Suprapubic skin (tissue), 4 donors: ENCODE measurements around the gene ASB6. TPM values are rescaled to one million over a fixed set of nuclear protein-coding genes. Genes with fewer than 3 reads are reported as not detected.

Source experiments
- DNase-seq, 2 donors: peaks; one replicate each; pipeline ENCODE4 v3.0.0-alpha.2; 2019; ENCODE audit warnings: low spot score in 2 of 2
- H3K27ac ChIP-seq: fragments of 200-600 bp; sonication (generic); one replicate; pipeline ENCODE4 v1.5.1; 2019
- H3K27me3 ChIP-seq: fragments of 200-600 bp; sonication (generic); one replicate; pipeline ENCODE4 v1.5.1; 2019
- H3K36me3 ChIP-seq: fragments of 200-600 bp; sonication (generic); one replicate; pipeline ENCODE4 v1.5.1; 2019
- H3K4me1 ChIP-seq: fragments of 200-600 bp; sonication (generic); one replicate; pipeline ENCODE4 v1.5.1; 2019
- H3K4me3 ChIP-seq: fragments of 200-600 bp; sonication (generic); one replicate; pipeline ENCODE4 v1.5.1; 2019; ENCODE audit warnings: mild to moderate bottlenecking
- H3K9me3 ChIP-seq: fragments of 200-600 bp; sonication (generic); one replicate; pipeline ENCODE4 v1.5.1; 2019
- EP300 ChIP-seq: sonication (generic); formaldehyde crosslinking; IDR thresholded peaks from one replicate; pipeline ENCODE4 v1.6.1; 2017; ENCODE audit warnings: antibody characterized with exemption
- POLR2A ChIP-seq, 2 donors: fragments of 450-650 bp; IDR thresholded peaks; one replicate each; pipeline ENCODE4 v1.6.1; 2017; ENCODE audit warnings: antibody characterized with exemption in 2 of 2, mild to moderate bottlenecking in 2 of 2, moderate library complexity in 2 of 2
- POLR2AphosphoS5 ChIP-seq, 3 donors: sonication (generic); formaldehyde crosslinking; IDR thresholded peaks; one replicate each; pipeline ENCODE4 v1.6.1; 2017; ENCODE audit warnings: antibody characterized with exemption in 3 of 3
- WGBS: methylation state at CpG from one replicate; pipeline ENCODE4 v1.1.5; 2018; 5-methylcytosine and 5-hydroxymethylcytosine counted together
- total RNA-seq, 4 donors: library from RNA; depleted of rRNA; stranded (reverse); fragments of >200 nt; gene quantifications; one replicate each; pipeline ENCODE4 v1.1.0, GENCODE V29; 2016
- TF ChIP-seq, protein P1 (sequence below), 2 donors: fragments of 200-600 bp in 1 of 2; fragments of 450-650 bp in 1 of 2; sonication (generic) in 1 of 2; IDR thresholded peaks; one replicate each; pipeline ENCODE4 v1.5.1; 2016 to 2019; ENCODE audit warnings: antibody characterized with exemption in 2 of 2, mild to moderate bottlenecking in 1 of 2, moderate library complexity in 1 of 2

The ASB6 gene
- total RNA-seq, 4 donors from 2014 or later, result 25.6 to 41.5 (median 37.6) TPM

GRCh38 chr9:129633848-129634247 lies 8.1 kb downstream of the ASB6 start:
- Histone ChIP-seq H3K4me3 (no peak overlapping the region), H3K27me3 (no peaks in the 10 kb centered on the region), H3K27ac (no peak overlapping the region), H3K9me3 (no peaks in the 10 kb centered on the region), H3K4me1 (peaks cover 37% of the 10 kb centered on the region), H3K36me3 (peaks cover 63% of the 10 kb centered on the region)
- no peak for TF ChIP-seq EP300
- TF ChIP-seq, protein P1, sequence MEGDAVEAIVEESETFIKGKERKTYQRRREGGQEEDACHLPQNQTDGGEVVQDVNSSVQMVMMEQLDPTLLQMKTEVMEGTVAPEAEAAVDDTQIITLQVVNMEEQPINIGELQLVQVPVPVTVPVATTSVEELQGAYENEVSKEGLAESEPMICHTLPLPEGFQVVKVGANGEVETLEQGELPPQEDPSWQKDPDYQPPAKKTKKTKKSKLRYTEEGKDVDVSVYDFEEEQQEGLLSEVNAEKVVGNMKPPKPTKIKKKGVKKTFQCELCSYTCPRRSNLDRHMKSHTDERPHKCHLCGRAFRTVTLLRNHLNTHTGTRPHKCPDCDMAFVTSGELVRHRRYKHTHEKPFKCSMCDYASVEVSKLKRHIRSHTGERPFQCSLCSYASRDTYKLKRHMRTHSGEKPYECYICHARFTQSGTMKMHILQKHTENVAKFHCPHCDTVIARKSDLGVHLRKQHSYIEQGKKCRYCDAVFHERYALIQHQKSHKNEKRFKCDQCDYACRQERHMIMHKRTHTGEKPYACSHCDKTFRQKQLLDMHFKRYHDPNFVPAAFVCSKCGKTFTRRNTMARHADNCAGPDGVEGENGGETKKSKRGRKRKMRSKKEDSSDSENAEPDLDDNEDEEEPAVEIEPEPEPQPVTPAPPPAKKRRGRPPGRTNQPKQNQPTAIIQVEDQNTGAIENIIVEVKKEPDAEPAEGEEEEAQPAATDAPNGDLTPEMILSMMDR (IDR thresholded peaks at IDR 0.05), result no peak
- WGBS, result 83% methylated on average over 12 of the region's 13 CpGs
- no peak for DNase-seq

- Histone ChIP-seq H3K9me3 (no peaks in the 10 kb centered on the region), H3K27me3 (no peaks in the 10 kb centered on the region), H3K36me3 (peaks cover 57% of the 10 kb centered on the region), H3K4me1 (peaks cover 43% of the 10 kb centered on the region), H3K4me3 (no peak overlapping the region), H3K27ac (no peak overlapping the region)
- DNase-seq, result no peak
- 88% methylated on average over 4 of the region's 4 CpGs for WGBS
- TF ChIP-seq, protein P1 (IDR thresholded peaks at IDR 0.05), result no peak
- no peak for TF ChIP-seq EP300
- TF ChIP-seq POLR2A (IDR thresholded peaks at IDR 0.05), result no peak
- no peak for TF ChIP-seq POLR2AphosphoS5 (IDR thresholded peaks at IDR 0.05)
Measured at GRCh38 chr9:129633207-129633606, 8.7 kb downstream of the ASB6 start.

DNA sequence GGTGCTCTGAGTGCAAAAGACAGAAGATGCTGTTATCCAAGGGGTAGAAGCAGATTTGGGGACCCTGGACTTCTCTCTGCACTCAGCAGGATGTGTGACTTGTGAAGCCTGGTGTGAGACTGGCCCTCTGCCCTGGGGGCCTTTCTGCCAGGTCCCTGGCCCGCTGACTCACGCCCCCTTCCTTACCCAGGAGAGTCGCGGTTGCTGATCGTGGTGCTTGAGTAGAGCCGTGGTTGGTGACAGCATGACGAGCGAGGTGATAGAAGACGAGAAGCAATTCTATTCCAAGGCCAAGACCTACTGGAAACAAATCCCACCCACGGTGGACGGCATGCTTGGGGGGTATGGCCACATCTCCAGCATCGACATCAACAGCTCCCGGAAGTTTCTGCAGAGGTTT lies 9.5 kb downstream of the ASB6 start:
- H3K4me1 ChIP-seq, result peaks cover 51% of the 10 kb centered on the region
- no peak for TF ChIP-seq POLR2AphosphoS5 (IDR thresholded peaks at IDR 0.05)
- TF ChIP-seq, protein P1 (IDR thresholded peaks at IDR 0.05), result no peak
- no peaks in the 10 kb centered on the region for H3K27me3 ChIP-seq
- DNase-seq, result no peak
- no peaks in the 10 kb centered on the region for H3K9me3 ChIP-seq
- 77% methylated on average over 13 of the region's 13 CpGs for WGBS
- no peak overlapping the region for H3K27ac ChIP-seq
- H3K36me3 ChIP-seq, result peaks cover 50% of the 10 kb centered on the region
- H3K4me3 ChIP-seq, result no peak overlapping the region

GRCh38 chr9:129631674-129632129 lies 10.2 kb downstream of the ASB6 start:
- Histone ChIP-seq H3K27me3 (no peaks in the 10 kb centered on the region), H3K27ac (no peak overlapping the region), H3K36me3 (peaks cover 42% of the 10 kb centered on the region), H3K4me1 (peaks cover 58% of the 10 kb centered on the region), H3K4me3 (no peak overlapping the region), H3K9me3 (no peaks in the 10 kb centered on the region)
- 48% methylated on average over 15 of the region's 19 CpGs for WGBS
- TF ChIP-seq, protein P1 (IDR thresholded peaks at IDR 0.05), result no peak
- TF ChIP-seq EP300 (no peak), POLR2A (IDR thresholded peaks at IDR 0.05) (no peak), POLR2AphosphoS5 (IDR thresholded peaks at IDR 0.05) (no peak)
- no peak for DNase-seq

- Histone ChIP-seq H3K27me3 (no peaks in the 10 kb centered on the region), H3K36me3 (peaks cover 36% of the 10 kb centered on the region), H3K27ac (no peak overlapping the region), H3K9me3 (no peaks in the 10 kb centered on the region), H3K4me1 (peaks cover 62% of the 10 kb centered on the region), H3K4me3 (no peak overlapping the region)
- no peak for DNase-seq
- no peak for TF ChIP-seq POLR2AphosphoS5 (IDR thresholded peaks at IDR 0.05)
- no peak for TF ChIP-seq EP300
- TF ChIP-seq POLR2A (IDR thresholded peaks at IDR 0.05), result no peak
- TF ChIP-seq, protein P1 (IDR thresholded peaks at IDR 0.05), result no peak
- WGBS, result 65% methylated on average over 21 of the region's 21 CpGs
Measured at GRCh38 chr9:129630967-129631673, 10.8 kb downstream of the ASB6 start.
